Measurements from ENCODE around the gene RGS8.

The RGS8 gene

DNA sequence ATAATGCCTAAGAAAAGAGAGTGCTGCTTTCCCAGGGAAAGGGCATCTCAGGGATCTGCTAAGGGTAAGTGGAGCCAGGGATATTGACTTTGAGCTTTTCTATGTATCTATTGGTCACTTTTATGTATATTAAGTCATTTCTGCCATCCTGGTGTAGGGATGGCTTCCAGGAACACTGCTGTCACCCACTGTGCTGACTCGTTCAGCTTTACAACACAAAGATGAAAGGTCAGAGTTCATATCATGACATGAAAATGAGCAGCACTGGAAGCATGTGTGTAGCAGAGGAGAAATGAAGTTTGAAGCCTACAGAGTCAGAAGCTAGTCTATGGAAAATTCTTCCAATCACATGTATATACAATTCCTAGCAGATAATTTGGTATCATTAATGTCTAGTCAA lies 37.1 kb upstream of the RGS8 start:
- DNase-seq (ENCODE audit: insufficient read length, low spot score) (no peak), FAIRE-seq (no peak)
- TF ChIP-seq CTCF (IDR thresholded peaks at IDR 0.05; ENCODE audit: insufficient read depth, missing control alignments) = no peak

DNA sequence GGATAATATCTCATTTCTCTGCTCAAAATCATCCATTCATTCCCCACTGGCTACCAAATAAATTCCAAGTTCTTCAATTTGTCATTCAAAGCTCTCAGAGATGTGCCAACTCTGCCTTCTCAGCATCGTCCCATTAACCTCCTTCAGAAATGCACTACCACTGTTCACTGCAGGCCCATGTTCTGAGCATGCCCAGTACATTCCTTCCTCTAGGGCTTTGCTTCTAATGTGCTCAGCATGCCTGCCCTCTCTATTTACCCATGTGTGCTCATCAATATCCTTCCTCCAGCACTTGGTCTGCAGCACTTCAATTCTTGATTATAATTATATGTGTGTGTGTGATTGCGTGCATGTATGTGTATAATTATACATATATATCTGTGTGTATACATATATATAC lies 36.1 kb upstream of the RGS8 start:
- FAIRE-seq (peak; percentile 84), DNase-seq (ENCODE audit: insufficient read length, low spot score) (no peak)

GRCh38 chr1:182719553-182719952 lies 35.2 kb upstream of the RGS8 start:
- FAIRE-seq = no peak
- DNase-seq (ENCODE audit: insufficient read length, low spot score) = no peak
- TF ChIP-seq CTCF (IDR thresholded peaks at IDR 0.05; ENCODE audit: insufficient read depth, missing control alignments) = no peak

More for the DNA sequence above, 36.1 kb upstream of the RGS8 start:
- no peak for TF ChIP-seq CTCF (IDR thresholded peaks at IDR 0.05; ENCODE audit: insufficient read depth, missing control alignments)

- DNase-seq (ENCODE audit: insufficient read length, low spot score) = no peak
- peak; percentile 6 for FAIRE-seq
- no peak for TF ChIP-seq CTCF (IDR thresholded peaks at IDR 0.05; ENCODE audit: insufficient read depth, missing control alignments)
These were observed 33.9 kb upstream of the RGS8 start for GRCh38 chr1:182718311-182718710.

DNA sequence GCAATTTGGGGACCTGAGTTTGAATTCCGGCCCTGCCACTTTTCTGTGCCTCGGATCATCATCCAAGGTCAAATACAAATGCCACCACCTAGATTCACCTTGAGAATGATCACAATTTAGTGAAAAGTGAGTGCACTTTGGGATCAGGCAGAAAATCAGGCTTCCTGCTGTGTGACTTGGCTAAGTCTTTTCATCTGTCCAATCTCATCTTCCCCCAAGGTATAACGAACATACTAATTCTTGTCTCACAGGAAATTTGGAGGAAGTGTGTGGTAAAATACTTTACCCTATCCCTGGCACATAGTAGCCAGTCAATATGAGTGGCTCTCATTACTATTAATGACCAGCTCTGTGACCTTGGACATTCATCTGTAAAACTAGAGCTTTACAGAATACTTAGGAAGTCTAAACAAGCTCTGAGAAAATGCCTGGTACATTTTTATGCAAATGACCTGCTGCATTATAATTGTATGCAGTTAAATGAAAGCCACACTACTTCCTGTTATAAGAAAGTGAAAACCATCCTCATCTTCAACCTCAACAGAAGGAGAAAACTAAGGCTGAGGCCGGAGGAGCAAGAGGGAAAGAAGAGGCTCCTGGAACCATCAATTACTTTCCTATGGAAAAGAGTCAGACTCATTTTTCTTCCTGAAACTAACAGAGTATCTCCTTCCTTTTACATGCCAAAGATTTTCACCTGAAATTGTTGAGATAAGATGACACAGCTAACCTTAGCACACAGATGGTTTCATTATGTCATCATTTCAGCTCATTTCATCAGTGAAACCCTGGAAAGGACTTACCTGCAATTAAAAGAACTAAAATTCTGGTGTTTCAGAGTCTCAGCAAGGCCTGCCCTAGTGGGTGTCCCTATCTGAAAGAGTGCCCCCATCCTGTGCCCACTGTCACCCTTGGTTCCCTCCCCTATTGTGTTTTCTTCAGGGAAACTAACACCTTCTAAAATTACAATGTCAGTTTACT lies 32.6 kb upstream of the RGS8 start:
- TF ChIP-seq CTCF (IDR thresholded peaks at IDR 0.05; ENCODE audit: insufficient read depth, missing control alignments) = no peak
- no peak for DNase-seq (ENCODE audit: insufficient read length, low spot score)
- no peak for FAIRE-seq

DNA sequence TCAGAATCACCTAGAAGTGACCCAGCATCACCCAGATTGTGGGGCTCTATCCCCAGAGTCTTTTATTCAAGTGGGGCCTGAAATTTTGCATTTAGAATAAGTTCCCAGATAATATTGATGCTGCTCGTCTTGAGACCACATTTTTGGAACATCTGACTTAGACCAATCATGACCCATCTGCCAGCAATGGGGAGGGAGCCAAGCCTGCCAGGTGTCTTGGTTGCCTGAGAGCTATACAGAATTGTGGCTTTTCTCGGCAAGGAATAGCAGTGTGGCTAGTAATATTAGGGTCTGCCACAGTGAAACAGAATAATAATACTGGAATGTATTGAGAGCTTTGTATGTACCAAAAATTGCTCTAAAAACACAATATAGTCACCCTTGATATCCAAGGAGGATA lies 31.1 kb upstream of the RGS8 start:
- no peak for TF ChIP-seq CTCF (IDR thresholded peaks at IDR 0.05; ENCODE audit: insufficient read depth, missing control alignments)
- DNase-seq (ENCODE audit: insufficient read length, low spot score) = no peak
- no peak for FAIRE-seq

DNA sequence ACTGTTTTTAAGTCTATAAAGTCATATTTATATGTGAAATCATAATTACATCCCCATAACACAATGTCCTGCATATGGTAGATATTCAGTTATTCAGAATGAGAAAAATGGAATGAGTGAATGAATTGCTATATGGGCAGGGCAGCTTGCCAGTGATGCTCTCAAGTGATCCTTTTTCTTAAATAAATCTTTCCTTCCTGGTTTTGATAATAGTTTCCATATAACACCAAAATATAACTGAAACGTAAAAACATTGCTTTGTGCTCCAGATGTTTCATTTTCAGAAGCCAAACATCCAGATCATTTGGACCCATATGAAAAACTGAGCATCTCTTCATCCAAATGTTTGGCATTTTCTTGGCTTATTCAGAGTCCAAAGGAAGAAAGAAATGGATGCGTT lies 30.2 kb upstream of the RGS8 start:
- no peak for TF ChIP-seq CTCF (IDR thresholded peaks at IDR 0.05; ENCODE audit: insufficient read depth, missing control alignments)
- no peak for DNase-seq (ENCODE audit: insufficient read length, low spot score)
- no peak for FAIRE-seq
